ENCODE results near the gene WDR6.

WDR6 gene, protein sequence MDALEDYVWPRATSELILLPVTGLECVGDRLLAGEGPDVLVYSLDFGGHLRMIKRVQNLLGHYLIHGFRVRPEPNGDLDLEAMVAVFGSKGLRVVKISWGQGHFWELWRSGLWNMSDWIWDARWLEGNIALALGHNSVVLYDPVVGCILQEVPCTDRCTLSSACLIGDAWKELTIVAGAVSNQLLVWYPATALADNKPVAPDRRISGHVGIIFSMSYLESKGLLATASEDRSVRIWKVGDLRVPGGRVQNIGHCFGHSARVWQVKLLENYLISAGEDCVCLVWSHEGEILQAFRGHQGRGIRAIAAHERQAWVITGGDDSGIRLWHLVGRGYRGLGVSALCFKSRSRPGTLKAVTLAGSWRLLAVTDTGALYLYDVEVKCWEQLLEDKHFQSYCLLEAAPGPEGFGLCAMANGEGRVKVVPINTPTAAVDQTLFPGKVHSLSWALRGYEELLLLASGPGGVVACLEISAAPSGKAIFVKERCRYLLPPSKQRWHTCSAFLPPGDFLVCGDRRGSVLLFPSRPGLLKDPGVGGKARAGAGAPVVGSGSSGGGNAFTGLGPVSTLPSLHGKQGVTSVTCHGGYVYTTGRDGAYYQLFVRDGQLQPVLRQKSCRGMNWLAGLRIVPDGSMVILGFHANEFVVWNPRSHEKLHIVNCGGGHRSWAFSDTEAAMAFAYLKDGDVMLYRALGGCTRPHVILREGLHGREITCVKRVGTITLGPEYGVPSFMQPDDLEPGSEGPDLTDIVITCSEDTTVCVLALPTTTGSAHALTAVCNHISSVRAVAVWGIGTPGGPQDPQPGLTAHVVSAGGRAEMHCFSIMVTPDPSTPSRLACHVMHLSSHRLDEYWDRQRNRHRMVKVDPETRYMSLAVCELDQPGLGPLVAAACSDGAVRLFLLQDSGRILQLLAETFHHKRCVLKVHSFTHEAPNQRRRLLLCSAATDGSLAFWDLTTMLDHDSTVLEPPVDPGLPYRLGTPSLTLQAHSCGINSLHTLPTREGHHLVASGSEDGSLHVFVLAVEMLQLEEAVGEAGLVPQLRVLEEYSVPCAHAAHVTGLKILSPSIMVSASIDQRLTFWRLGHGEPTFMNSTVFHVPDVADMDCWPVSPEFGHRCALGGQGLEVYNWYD

DNA sequence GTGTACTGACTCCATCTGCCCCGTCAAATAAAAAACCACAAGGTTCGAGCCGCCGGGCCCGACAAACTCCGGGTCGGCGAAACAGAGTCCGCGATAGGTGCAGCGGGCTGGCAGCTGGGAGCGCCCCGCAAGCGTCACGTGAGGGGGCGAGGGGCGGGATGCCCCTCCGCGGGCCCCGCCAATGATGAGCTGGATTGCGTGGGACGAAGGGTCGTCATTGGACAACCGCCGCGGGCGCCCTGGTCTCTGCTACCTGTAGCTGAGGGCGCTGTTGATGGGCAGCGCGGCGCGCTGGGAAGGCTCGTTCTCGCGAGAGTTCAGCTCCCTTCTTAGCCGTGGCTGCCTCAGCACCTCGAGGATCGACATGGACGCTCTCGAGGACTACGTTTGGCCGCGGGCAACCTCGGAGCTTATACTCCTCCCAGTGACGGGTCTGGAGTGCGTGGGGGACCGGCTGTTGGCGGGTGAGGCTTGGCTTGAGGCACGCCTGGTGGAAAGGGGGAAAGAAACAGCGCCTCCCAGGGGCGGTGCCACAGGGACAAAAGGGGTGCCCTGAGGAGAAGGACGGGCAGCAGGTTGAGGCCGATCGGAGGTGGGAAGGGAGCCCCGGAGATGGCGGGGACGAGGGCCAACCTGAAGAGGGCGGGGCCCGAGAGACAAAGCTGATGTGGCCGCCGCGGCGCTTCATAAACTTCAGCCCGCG is at the start of gene WDR6:
Gene WDR6, plus strand, starts transcription at position 324 of the 703 bp plus-strand sequence. Its CDS starts 41 bp downstream, at position 365.
- peak; percentile 98 for DNase-seq (ENCODE audit: low read depth in 2 of 2)

DNA sequence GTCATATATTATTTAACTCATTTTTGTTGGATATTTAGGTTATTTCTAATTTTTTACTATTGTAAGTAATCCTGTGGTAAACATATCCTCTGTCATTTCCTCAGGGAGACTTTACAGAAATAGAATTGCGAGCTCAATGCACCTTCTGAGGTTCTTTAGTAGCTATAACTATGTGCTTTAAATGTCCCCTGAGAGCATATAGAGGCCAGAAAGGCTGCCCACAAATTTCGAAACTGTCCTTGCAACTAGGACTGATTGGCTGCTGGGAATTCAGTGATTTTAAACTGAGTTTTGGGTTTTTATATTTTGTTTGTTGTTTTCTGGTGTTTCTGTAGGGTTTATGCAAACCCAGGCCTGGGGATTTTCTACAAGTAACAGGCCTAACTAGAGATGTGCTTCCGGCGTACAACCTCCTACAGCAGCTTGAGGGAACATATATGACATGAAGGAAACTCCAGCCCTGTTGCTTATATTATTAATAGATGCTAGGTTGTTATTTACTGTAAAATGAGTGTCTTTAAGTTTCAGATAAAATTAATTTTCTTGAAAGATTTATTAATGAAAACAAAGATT is 46.3 kb upstream of the WDR6 start:
- DNase-seq (ENCODE audit: low read depth in 2 of 2): no peak

DNA sequence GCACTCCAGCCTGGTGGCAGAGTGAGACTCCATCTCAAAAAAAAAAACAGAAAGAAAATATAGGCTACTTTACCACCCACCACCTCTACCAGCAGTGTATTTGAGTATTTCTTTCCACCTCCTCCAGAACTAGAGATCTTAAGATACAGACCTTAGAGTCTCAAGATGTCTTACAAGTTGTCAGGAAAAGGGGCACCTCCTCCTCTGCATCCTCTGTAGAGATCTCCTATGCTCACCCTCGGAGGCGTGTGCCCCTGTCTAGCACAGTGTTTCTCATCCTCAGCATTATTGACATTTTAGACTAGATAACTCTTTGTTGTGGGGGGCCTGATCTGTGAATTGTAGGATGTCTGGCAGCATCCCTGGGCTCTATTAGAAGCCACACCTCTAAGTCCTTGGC is 44.9 kb upstream of the WDR6 start:
- no peak for DNase-seq (ENCODE audit: low read depth in 2 of 2)

DNA sequence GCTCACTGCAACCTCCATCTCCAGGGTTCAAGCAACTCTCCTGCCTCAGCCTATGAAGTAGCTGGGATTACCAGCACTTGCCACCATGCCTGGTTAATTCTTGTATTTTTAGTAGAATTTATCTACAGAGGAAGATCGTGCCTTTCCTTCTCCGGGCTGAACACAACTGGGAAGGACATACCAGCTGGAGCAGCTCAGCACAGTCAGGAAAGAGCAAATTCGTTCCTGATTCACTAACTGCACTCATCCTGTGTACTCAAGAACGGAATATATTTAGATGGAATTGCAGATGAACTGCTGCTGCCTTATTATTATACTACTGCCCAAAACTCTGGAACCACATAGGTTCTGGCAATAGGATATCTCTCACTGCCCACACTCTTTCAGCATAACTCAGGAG is 44.3 kb upstream of the WDR6 start:
- no peak for DNase-seq (ENCODE audit: low read depth in 2 of 2)

DNA sequence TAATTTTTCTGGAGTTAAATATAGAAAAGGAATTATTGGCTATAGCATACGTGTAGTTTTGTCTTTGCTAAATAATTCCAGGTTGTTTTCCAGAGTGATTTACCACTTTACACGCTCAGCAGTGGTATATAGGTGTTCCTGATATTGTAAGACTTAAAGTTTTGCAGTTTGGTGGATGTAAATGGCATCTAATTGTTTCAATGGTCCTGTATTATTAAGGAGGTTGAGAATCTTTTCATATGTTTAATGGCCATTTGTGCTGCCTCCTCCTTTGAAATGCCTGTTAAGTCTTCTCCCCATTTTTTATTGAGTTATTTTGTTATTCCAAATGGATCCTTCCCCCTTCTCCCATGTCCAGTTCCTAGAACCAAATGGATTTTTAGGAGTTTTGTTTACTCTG is 43.6 kb upstream of the WDR6 start:
- no peak for DNase-seq (ENCODE audit: low read depth in 2 of 2)

DNA sequence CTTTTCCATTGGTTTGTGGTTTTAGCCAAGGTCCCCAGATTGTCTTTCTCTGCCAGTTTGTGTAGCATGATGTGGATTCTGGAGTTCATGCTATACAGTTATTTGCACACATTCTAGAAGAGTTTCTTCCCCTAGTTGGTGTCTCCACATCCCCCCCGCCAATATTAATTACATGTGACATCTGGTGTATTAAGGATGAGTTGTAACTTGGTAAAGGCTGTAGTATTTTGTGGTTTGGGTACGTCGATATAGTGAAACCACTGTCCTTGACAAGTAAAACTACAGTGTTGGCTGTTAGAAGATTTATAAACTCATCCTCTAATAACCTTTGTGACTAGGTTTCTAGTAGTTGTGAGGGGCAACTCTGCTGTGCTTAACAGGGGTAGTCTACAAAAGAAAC is 40.8 kb upstream of the WDR6 start:
- DNase-seq (ENCODE audit: low read depth in 2 of 2): no peak

DNA sequence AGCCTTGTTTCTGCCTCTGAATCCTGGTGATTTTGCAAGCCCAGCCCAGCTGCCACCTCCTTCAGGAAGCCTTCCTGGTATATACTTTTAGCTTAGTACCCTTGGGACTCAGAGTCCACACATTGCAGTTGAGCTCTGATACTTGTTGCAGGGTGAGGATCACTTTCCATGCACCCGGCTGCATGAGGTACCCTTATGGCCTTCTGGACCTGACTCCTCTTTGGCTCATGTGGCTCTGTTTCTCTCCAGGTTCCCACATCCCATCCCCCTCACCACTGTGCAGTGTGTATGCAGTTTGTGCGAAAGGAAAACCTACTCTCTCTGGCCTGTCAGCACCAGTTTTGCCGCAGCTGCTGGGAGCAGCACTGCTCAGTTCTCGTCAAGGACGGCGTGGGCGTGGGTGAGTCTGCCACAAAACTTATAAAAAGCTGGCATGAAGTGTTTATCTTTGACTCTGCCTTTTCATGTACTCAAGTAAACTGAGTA is 40.3 kb upstream of the WDR6 start:
- peak in 1 of 2 donors; percentile 27 for DNase-seq (ENCODE audit: low read depth in 2 of 2)

DNA sequence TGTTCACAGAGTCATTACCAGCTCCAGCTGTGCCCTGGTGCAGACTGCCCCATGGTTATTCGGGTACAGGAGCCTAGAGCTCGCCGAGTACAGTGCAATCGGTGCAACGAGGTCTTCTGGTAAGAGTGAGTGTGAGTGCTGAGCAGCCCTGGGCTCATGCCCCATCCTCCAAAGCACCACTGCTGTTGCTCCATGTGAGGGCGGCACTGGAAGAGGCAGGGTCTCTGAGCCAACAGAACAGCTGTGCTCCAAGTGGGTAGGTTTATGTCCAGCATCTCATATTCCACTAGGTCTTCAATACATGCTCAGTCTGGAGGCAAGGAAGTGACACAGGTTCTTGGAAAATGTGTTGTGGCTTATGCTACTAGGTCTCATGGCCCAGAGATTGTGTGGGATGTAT is 36.6 kb upstream of the WDR6 start:
- DNase-seq (ENCODE audit: low read depth in 2 of 2): no peak

DNA sequence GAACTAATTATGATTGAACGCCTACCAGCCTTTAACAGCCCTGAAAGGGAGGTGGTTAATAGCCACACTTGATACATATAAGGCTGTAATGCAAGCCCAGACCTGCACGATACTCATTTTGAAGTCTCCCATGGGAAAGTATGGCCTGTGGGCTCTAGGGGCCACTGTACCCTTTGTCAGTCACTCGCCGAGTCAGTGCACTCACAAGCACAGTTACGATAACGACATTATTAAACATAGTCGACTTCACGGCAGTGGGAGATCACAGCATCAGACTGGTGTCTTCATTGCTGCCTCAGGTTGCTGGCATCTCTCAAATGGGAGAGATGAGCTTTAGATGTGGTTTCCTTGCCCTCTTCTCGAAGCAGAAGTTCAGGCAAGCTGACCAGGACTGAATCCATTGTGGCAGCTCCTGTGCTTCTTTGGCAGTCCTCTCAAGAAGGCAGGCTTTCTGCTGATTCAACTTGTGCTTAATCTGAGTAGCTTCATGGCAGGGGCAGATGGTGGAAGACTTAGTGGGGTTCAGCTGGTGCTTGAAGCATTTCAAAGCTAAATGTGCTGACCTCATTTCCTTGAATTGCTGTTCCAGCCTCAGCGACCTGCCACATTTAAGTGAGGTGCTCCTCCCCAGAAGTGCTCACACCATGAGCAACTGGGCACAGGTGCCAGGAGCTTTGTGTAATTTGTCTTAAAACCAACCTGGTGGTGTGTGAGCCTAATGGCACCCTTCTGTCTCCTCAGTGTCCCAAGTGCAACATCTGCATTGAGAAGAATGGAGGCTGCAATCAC is 32.9 kb upstream of the WDR6 start:
- no peak for DNase-seq (ENCODE audit: low read depth in 2 of 2)

DNA sequence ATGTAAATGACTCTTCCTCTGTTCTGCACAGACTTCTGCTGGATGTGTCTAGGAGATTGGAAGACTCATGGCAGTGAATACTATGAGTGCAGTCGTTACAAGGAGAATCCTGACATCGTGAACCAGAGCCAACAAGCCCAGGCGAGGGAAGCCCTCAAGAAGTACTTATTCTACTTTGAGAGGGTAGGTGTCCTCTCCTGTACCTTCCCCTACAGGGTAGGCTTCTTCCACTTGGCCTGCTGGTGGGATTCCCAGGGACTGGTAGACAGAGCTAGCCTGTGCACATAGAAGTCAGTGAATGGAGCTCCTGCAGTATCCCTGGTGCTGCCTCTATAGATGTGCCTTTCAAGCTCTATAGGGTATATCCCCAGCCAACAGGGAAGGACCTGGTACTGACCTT is 27.7 kb upstream of the WDR6 start:
- no peak for DNase-seq (ENCODE audit: low read depth in 2 of 2)

DNA sequence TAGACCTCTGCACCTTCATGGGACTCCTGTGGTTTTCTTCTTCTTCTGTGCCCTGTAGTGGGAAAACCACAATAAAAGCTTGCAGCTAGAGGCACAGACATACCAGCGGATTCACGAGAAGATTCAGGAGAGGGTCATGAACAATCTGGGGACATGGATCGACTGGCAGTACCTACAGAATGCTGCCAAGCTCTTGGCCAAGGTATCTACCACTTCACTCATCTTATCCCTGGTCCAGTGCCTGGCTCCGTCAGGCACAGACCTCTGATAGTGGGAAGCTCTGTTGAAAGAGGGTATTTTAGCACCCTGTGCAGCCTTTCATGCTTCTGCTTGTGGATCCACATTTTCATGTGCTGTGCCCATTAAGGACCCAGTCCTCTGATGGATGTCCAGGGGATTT is 26.9 kb upstream of the WDR6 start:
- DNase-seq (ENCODE audit: low read depth in 2 of 2): no peak

DNA sequence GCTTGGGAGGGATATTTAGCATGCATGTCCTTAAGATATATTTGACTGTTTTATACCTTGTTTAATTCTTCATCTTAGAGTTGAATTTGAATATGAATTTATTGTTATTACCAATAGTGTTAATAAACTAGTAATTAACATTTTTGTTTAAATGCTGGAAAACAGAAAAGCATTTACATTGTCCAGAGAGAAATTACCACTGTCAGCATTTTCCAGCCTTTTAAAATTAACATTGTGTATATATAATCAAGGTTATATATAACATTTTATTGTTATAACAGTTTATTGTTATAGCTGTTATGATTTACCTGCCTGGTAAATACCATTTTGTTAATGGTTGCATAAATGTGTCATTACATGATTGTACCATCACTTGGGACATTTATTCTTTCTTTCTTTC is 25.2 kb upstream of the WDR6 start:
- DNase-seq (ENCODE audit: low read depth in 2 of 2): no peak

DNA sequence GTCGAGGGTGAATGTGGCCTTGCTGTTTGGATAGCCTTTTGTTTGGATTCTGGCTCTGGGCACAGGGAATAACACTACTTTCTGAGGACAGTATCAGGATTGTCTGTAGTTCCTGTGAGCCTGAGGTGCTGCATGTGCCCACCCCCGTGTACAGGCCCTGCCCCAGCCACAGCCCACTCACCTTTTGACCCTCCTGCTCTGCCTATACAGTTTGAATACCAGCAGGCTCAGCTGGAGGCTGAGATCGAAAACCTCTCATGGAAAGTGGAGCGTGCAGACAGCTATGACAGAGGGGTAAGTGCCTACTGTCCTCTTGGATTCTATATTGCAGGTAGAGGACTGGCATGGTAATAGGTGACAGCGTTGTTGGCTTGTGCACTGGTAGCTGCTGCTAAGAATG is 24.5 kb upstream of the WDR6 start:
- DNase-seq (ENCODE audit: low read depth in 2 of 2): no peak

DNA sequence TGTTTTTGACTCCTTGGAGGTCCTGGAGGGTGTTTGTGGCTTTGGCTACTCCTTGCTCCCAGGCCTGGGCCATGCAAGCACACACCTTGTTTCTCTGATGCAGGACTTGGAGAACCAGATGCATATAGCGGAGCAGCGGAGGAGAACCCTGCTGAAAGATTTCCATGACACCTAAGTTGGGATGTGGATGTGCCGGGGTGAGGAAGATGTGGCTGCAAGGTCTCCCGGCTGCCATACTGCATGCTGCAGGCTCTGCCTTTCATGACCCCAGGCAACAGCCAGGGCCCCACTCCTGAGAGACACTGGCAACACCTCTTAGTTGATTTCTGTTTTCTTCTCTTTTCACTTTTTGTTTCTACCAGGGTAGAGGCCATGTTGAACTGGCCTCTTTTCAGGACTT is 24.1 kb upstream of the WDR6 start:
- no peak for DNase-seq (ENCODE audit: low read depth in 2 of 2)

DNA sequence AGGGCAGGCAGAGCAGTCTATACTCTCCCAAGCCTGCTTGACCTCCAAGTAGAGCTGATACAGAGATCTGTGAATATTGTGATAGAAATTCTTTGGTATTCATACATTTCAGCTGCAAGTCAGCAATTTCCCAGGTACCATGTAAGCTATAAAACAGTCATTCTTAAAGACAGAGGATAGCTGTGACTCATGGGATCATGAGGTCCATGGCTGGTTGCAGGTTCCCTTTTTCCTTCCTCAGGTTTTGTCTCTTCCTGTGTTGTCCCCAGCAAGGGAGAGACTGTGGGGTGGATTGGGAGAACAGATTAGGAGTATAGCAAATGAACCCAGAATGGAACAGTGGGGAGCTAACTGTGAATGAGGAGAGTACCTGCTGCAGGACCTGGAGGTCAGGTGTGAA is 22.5 kb upstream of the WDR6 start:
- no peak for DNase-seq (ENCODE audit: low read depth in 2 of 2)

DNA sequence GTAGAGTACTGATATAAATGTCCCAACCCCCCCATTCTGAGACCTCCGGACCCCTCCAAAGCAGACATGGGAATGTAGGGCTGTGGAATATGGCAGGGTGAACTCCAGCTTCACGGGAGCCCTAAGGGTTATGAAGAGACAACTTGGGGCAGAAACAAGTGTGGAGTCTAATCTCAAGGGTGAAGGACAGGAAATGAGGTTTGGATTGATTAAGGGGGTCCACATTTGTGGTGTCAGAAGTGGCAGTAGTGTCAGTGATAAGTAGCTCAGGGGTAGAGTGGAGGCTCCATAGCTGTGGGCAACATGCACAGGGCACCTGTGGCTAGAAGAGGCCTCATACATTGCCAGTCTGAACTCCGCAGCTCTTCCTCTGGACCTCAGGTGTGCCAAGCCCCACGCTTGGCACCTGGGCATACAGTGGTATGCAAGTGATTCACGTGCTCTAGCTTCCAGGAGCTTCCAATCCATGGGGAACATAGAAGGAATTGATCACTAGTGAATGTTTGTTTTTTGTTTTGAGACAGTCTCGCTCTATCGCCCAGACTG is 21.3 kb upstream of the WDR6 start:
- DNase-seq (ENCODE audit: low read depth in 2 of 2): no peak

DNA sequence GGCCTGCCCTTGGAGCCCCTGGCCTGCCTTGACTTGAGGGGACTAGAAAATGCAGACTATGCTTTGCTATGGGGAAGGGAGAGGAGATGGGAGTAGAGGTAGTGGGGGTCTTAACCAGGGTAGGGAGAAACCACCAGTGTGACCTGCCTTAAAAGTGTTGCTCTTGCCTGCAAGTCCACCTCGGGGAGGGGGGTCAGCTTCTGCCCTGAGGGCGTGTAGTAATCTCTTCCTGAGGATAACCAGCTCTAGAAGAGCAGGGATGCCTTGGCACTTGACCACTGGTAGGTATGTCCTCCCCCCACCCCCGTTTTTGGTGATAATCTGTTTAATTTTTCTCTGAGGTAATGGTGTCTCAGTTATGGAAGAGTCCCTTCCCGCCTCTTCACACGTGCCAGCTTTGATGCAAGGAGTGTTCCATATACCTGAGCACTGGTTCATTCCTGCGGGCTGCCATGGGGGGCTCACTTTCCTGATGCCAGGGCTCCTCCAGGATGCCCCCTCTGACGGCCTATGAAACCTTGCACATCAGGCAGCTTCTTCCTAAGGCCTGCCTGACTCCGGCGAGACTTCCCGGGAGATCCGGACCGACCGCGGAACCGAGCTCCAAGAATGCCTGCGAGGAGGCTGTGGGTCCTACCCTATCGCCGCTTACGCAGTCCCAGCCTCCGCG is 17.9 kb upstream of the WDR6 start:
- DNase-seq (ENCODE audit: low read depth in 2 of 2): no peak

DNA sequence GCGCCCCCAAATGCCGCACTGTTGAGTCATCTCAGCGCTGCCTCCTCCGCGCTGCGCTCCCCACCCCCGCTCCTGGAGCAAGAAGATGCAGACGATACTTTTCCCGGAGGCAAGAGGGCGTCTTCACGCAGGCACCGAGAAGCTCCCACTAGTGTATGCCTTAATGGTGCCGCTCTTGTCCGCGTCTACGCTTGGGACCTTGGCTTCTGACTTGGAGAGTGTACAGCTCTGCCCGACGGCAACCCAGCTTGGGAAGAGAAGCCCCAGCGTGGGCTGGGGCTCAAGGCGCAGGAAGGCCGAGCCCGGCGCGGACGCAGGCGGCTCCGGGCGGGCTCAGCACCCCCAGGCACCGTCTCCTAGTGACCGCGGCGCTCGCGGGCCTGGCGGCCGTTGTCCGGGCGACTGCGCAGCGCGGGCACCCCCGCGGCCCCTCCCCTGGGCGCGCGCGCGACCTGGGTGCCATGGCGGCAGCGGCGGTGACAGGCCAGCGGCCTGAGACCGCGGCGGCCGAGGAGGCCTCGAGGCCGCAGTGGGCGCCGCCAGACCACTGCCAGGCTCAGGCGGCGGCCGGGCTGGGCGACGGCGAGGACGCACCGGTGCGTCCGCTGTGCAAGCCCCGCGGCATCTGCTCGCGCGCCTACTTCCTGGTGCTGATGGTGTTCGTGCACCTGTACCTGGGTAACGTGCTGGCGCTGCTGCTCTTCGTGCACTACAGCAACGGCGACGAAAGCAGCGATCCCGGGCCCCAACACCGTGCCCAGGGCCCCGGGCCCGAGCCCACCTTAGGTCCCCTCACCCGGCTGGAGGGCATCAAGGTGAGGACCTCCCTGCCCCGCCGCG is 17.2 kb upstream of the WDR6 start, which contains the start of gene P4HTM:
Gene P4HTM, plus strand, starts transcription at position 446 of the 840 bp plus-strand sequence. Its CDS starts 16 bp downstream, at position 462.
- DNase-seq (ENCODE audit: low read depth in 2 of 2): peak; percentile 60 to 77
